ENCODE results near the gene ACSF3. TPM values are rescaled to one million over a fixed set of nuclear protein-coding genes. Genes with fewer than 3 reads are reported as not detected.

The ACSF3 gene
- total RNA-seq, 2 donors from 2014 or later, result 34.8 to 35.5 TPM

GRCh38 chr16:89116341-89117226, 22.9 kb downstream of the ACSF3 start:
- no peaks in the 10 kb centered on the region for H3K9me3 ChIP-seq (ENCODE audit: control insufficient read depth, low read length)
- H3K27me3 ChIP-seq (ENCODE audit: control insufficient read depth, insufficient read depth, low read length, poor library complexity, severe bottlenecking), result no peaks in the 10 kb centered on the region
- no peak for TF ChIP-seq CTCF (conservative IDR thresholded peaks at IDR 0.05)
- no peak overlapping the region for H3K4me3 ChIP-seq (ENCODE audit: low read length)
- Mint-ChIP-seq H3K27ac (no peak overlapping the region), H3K4me1 (no peaks in the 10 kb centered on the region), H3K4me3 (no peak overlapping the region), H3K27me3 (ENCODE audit: insufficient read depth) (no peaks in the 10 kb centered on the region), H3K36me3 (ENCODE audit: low read depth) (peaks cover 60% of the 10 kb centered on the region), H3K9me3 (no peaks in the 10 kb centered on the region)
- H3K4me1 ChIP-seq (ENCODE audit: control insufficient read depth, insufficient read depth, low read length), result peaks cover 10% of the 10 kb centered on the region
- peaks cover 39% of the 10 kb centered on the region for H3K36me3 ChIP-seq (ENCODE audit: control insufficient read depth, insufficient read depth, low read length)
- DNase-seq, result no peak
- H3K9ac ChIP-seq (ENCODE audit: extremely low read depth, low read length, poor library complexity, severe bottlenecking), result no peak overlapping the region
- H3K27ac ChIP-seq (ENCODE audit: low read depth, low read length), result no peak overlapping the region
- WGBS, 2 experiments (ENCODE audit: insufficient coverage in 1 of 2, insufficient read length in 1 of 2), result 92 to 93% methylated on average over 25 to 29 of the region's 29 CpGs

GRCh38 chr16:89117227-89117974, 23.7 kb downstream of the ACSF3 start:
- 92 to 94% methylated on average over 20 to 27 of the region's 27 CpGs for WGBS, 2 experiments (ENCODE audit: insufficient coverage in 1 of 2, insufficient read length in 1 of 2)
- H3K36me3 ChIP-seq (ENCODE audit: control insufficient read depth, insufficient read depth, low read length), result peaks cover 31% of the 10 kb centered on the region
- H3K4me3 ChIP-seq (ENCODE audit: low read length), result no peak overlapping the region
- Mint-ChIP-seq H3K27me3 (ENCODE audit: insufficient read depth) (no peaks in the 10 kb centered on the region), H3K4me1 (no peaks in the 10 kb centered on the region), H3K27ac (peak overlapping the region; percentile 58), H3K36me3 (ENCODE audit: low read depth) (peaks cover 60% of the 10 kb centered on the region), H3K4me3 (no peak overlapping the region), H3K9me3 (no peaks in the 10 kb centered on the region)
- H3K4me1 ChIP-seq (ENCODE audit: control insufficient read depth, insufficient read depth, low read length), result peaks cover 10% of the 10 kb centered on the region
- H3K9ac ChIP-seq (ENCODE audit: extremely low read depth, low read length, poor library complexity, severe bottlenecking), result no peak overlapping the region
- no peak overlapping the region for H3K27ac ChIP-seq (ENCODE audit: low read depth, low read length)
- no peak for DNase-seq
- H3K9me3 ChIP-seq (ENCODE audit: control insufficient read depth, low read length), result no peaks in the 10 kb centered on the region
- no peak for TF ChIP-seq CTCF (conservative IDR thresholded peaks at IDR 0.05)
- no peaks in the 10 kb centered on the region for H3K27me3 ChIP-seq (ENCODE audit: control insufficient read depth, insufficient read depth, low read length, poor library complexity, severe bottlenecking)

- H3K4me1 Mint-ChIP-seq, result no peaks in the 10 kb centered on the region
- H3K4me3 Mint-ChIP-seq, result no peak overlapping the region
- H3K4me1 ChIP-seq (ENCODE audit: control insufficient read depth, insufficient read depth, low read length), result peaks cover 10% of the 10 kb centered on the region
- H3K36me3 Mint-ChIP-seq (ENCODE audit: low read depth), result peaks cover 60% of the 10 kb centered on the region
- WGBS, 2 experiments (ENCODE audit: insufficient coverage in 1 of 2, insufficient read length in 1 of 2), result 74 to 84% methylated on average over 9 to 19 of the region's 19 CpGs
- H3K9ac ChIP-seq (ENCODE audit: extremely low read depth, low read length, poor library complexity, severe bottlenecking), result no peak overlapping the region
- no peaks in the 10 kb centered on the region for H3K9me3 Mint-ChIP-seq
- no peak for TF ChIP-seq CTCF (conservative IDR thresholded peaks at IDR 0.05)
- H3K36me3 ChIP-seq (ENCODE audit: control insufficient read depth, insufficient read depth, low read length), result peaks cover 26% of the 10 kb centered on the region
- H3K27ac Mint-ChIP-seq, result peak overlapping the region; percentile 58
- no peaks in the 10 kb centered on the region for H3K27me3 ChIP-seq (ENCODE audit: control insufficient read depth, insufficient read depth, low read length, poor library complexity, severe bottlenecking)
- H3K9me3 ChIP-seq (ENCODE audit: control insufficient read depth, low read length), result no peaks in the 10 kb centered on the region
- no peak for DNase-seq
- no peaks in the 10 kb centered on the region for H3K27me3 Mint-ChIP-seq (ENCODE audit: insufficient read depth)
- no peak overlapping the region for H3K4me3 ChIP-seq (ENCODE audit: low read length)
- peak overlapping the region; percentile 68 for H3K27ac ChIP-seq (ENCODE audit: low read depth, low read length)
These were observed 24.3 kb downstream of the ACSF3 start for GRCh38 chr16:89117975-89118289.
